ENCODE data around the gene LENEP. TPM values are rescaled to one million over a fixed set of nuclear protein-coding genes. Genes with fewer than 3 reads are reported as not detected.
A peak's percentile ranks its signal among the peaks of the same experiment; 100 is the strongest.

LENEP gene
- total RNA-seq, 1 experiment from 2014 or later, result 0.18 TPM

- no peak for DNase-seq (ENCODE audit: low spot score)
Measured at GRCh38 chr1:155010211-155010918, 17.0 kb downstream of the LENEP start.

GRCh38 chr1:155011004-155011416 is 17.6 kb downstream of the LENEP start:
- DNase-seq (ENCODE audit: low spot score), result no peak

- DNase-seq (ENCODE audit: low spot score), result no peak
Measured at GRCh38 chr1:155011437-155012025, 18.1 kb downstream of the LENEP start.

GRCh38 chr1:155012026-155012546 is 18.7 kb downstream of the LENEP start:
- DNase-seq (ENCODE audit: low spot score), result peak; percentile 46

- DNase-seq (ENCODE audit: low spot score), result no peak
Measured at GRCh38 chr1:155012776-155013602, 19.6 kb downstream of the LENEP start.

DNA sequence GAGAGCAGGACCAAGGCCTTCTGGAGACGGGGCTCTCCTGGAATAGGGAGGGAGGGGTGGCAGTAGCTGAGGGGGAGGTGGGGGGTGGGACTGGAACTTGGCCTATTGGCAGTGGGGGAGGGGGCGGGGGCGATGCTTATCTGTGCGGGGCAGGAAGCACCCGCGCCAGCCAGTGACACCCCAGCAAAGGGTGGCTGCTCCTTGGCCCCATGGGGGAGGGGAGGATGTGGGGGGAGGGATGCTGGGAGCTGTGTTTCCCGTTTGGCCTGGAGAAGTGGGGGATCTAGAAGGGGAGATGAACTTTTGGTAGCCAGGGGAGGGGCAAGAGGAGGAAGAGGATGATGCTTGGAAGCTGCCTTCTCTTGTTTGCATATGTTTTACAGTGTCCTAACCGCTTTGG is 20.2 kb downstream of the LENEP start:
- DNase-seq (ENCODE audit: low spot score), result no peak

DNA sequence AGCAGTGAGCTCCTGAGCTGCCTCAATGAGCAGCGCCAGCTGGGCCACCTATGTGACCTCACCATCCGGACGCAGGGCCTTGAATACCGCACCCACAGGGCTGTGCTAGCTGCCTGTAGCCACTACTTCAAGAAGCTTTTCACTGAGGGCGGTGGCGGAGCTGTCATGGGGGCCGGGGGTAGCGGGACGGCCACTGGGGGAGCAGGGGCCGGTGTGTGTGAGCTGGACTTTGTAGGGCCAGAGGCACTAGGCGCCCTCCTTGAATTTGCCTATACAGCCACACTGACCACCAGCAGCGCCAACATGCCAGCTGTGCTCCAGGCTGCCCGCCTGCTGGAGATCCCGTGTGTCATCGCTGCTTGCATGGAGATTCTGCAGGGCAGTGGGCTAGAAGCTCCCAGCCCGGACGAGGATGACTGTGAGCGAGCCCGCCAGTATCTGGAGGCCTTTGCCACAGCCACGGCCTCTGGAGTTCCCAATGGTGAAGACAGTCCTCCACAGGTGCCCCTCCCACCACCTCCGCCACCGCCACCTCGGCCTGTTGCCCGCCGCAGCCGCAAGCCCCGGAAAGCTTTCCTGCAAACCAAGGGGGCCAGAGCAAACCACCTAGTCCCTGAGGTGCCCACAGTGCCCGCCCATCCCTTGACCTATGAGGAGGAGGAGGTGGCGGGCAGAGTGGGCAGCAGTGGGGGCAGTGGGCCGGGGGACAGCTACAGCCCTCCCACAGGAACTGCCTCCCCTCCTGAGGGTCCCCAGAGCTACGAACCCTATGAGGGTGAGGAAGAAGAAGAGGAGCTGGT is 21.5 kb downstream of the LENEP start:
- DNase-seq (ENCODE audit: low spot score), result no peak

- no peak for DNase-seq (ENCODE audit: low spot score)
Measured at GRCh38 chr1:155015527-155016230, 22.3 kb downstream of the LENEP start.

- DNase-seq (ENCODE audit: low spot score), result no peak
Measured at GRCh38 chr1:155016231-155016831, 22.9 kb downstream of the LENEP start.

DNA sequence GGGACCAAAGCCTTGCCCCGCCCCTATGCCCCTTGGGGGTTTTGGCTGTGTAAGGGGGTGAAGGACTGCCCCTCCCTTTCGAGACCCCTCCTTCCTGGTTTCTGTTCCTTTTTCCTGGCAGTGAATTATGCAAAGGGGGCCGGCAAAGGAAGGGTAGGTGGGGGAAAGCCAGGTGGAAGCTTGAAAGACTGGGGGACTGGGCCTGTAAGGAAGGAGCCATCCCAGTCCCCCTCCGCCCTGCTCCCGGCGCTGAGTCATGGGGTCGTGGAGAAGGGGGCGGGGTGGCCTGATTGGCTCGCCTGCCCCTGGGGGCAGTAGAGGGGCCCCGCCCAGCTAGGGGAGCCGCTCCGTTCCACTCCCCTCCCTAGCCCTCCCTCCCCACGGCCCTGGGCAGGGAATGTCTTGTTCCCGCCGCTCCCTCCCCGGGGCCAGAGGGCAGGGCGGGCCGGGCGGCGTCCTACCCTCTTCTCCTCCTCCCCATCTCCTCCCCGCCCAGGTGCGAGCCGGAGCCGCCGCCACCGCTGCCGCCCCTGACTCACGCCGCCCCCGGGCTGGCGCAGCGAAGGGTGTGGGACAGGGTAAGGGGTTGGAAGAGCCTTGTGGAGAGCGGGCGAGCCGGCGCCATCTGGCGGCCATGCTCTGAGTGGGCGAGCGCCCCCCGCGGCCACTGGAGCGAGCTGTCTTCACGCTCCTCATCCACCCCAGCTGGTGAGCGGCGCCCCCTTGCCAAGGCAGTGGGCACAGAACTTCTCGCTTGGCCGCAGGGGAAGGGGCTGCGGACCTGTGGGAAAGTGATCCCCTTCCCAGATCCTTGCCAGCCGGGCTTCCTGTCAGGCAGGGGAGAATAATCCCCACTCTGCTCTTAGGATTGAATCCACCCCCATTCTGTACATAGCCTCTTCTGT is 23.9 kb downstream of the LENEP start:
- peak; percentile 96 for DNase-seq (ENCODE audit: low spot score)

DNA sequence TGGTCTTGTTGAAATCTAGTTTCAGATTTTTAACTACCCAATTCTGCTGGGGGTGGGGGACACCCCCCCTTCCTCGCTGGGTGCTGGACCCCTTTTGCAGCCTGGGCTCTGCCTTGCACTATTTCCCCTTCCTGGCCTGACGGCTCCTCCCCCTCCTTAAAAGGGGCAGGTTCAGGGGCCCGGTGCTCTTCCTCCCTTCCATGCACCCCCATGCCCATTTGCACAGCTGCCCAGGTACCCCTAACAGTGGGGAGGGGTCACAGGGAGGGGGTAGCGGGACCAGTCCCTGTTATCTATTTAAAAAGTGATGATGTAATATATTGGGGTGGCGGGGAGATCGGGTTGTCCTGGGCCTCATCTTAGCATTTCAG is 24.5 kb downstream of the LENEP start:
- no peak for DNase-seq (ENCODE audit: low spot score)

- DNase-seq (ENCODE audit: low spot score), result no peak
Measured at GRCh38 chr1:155018617-155019348, 25.4 kb downstream of the LENEP start.

GRCh38 chr1:155019377-155020245 is 26.2 kb downstream of the LENEP start:
- no peak for DNase-seq (ENCODE audit: low spot score)

DNA sequence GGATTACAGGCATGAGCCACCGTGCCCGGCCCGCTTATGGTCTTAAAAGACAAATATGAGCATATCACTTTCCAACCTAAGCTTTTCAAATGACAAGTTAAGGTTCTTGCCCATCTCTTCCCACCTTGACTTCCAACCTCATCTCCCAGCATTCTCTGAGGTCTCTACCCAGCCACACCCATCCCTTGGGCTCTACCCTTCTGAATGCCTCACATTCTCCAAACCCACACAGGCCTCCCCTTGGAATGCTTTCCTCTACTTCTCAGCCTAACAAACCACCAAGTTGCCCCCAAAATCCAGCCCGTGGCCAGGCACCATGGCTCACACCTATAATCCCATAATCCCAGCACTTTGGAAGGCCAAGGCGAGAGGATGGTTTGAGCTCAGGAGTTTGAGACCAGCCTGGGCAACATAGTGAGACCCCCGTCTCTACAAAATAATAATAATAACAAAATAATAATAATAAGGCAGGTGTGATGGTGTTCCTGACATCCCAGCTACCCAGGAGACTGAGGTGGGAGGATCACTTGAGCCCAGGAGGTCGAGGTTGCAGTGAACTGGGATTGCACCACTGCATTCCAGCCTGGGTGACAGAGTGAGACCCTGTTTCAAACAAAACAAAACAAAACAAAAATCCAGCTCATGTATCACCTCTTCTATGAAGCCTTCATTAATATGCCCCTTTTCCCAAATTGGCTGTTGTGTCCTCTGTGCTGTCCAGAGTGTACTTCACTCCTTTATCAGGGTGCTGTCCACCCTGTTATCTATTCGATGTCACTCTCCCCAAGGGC is 28.9 kb downstream of the LENEP start:
- DNase-seq (ENCODE audit: low spot score), result no peak

- peak; percentile 55 for DNase-seq (ENCODE audit: low spot score)
Measured at GRCh38 chr1:155022927-155023236, 29.5 kb downstream of the LENEP start.

GRCh38 chr1:155023627-155024026 is 30.2 kb downstream of the LENEP start:
- no peak for DNase-seq (ENCODE audit: low spot score)

- no peak for DNase-seq (ENCODE audit: low spot score)
Measured at GRCh38 chr1:155024315-155024714, 30.9 kb downstream of the LENEP start.

Data from HT-29 (cell line).